Fibroblast of villous mesenchyme (primary cell): Measurements from ENCODE around the gene SUN2. TPM values are rescaled to one million over a fixed set of nuclear protein-coding genes. Genes with fewer than 3 reads are reported as not detected.

ENCODE experiments used
- DNase-seq: peaks from one replicate; pipeline ENCODE4 v3.0.0-alpha.2; 2010; ENCODE audit warnings: low read depth
- H3K4me3 ChIP-seq: 2 replicates; pipeline ENCODE4 v1.5.1; 2011; ENCODE audit warnings: low read depth, mild to moderate bottlenecking, low read length
- total RNA-seq: library from RNA; depleted of rRNA; stranded (reverse); fragments of >200 nt; gene quantifications from 2 replicates; pipeline ENCODE4 v1.2.3, GENCODE V29; 2012
- TF ChIP-seq, protein P1 (sequence below): IDR thresholded peaks from 2 replicates; pipeline ENCODE4 v1.5.1; 2012; ENCODE audit warnings: low read depth, mild to moderate bottlenecking, low read length; ENCODE audit not compliant: insufficient read depth

The SUN2 gene
- total RNA-seq, 1 donor = 64.3 TPM

DNA sequence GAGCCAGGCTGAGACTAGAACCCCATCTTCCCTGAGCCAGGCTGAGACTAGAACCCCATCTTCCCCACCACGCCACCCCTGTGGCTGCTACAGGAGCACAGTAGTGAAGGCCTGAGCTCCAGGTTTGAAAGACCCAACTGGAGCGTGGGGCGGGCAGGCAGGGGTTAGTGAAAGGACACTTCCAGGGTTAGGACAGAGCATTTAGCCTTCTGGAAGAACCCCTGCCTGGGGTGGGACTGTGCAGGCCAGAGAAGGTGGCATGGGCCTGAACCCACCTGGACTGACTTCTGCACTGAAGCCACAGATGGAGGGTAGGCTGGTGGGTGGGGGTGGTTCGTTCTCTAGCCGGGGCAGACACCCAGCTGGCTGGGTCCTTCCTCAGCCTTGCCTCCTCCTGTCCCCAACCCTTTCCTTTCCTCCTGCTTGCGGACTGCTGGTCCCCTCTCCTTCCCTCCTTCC lies 24.1 kb downstream of the SUN2 start:
- TF ChIP-seq, protein P1, sequence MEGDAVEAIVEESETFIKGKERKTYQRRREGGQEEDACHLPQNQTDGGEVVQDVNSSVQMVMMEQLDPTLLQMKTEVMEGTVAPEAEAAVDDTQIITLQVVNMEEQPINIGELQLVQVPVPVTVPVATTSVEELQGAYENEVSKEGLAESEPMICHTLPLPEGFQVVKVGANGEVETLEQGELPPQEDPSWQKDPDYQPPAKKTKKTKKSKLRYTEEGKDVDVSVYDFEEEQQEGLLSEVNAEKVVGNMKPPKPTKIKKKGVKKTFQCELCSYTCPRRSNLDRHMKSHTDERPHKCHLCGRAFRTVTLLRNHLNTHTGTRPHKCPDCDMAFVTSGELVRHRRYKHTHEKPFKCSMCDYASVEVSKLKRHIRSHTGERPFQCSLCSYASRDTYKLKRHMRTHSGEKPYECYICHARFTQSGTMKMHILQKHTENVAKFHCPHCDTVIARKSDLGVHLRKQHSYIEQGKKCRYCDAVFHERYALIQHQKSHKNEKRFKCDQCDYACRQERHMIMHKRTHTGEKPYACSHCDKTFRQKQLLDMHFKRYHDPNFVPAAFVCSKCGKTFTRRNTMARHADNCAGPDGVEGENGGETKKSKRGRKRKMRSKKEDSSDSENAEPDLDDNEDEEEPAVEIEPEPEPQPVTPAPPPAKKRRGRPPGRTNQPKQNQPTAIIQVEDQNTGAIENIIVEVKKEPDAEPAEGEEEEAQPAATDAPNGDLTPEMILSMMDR = no peak
- no peak for DNase-seq

DNA sequence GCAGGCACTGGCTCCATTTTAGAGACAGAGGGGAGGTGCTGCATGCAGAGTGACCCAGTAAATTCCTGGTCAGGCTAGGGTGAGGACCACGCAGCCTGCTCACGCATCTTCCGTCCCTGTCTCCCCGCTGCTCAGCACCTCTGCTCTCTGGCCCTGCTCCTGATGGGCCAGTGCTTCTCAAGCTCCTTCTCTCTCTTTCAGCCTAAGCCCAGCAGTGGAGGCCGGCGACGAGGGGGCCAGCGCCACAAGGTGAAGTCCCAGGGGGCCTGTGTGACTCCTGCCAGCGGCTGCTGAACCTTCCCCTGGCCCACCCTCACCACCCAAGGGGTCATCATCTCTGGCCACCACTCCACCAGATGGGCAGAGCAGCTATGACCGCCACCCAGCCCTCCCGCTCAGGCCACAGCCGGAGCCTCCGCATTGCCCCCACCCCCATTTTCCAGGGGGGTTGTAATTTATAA lies 25.4 kb downstream of the SUN2 start:
- no peak overlapping the region for H3K4me3 ChIP-seq
- no peak for DNase-seq
- TF ChIP-seq, protein P1 = no peak

More for the DNA sequence above, 24.1 kb downstream of the SUN2 start:
- H3K4me3 ChIP-seq = no peak overlapping the region

DNA sequence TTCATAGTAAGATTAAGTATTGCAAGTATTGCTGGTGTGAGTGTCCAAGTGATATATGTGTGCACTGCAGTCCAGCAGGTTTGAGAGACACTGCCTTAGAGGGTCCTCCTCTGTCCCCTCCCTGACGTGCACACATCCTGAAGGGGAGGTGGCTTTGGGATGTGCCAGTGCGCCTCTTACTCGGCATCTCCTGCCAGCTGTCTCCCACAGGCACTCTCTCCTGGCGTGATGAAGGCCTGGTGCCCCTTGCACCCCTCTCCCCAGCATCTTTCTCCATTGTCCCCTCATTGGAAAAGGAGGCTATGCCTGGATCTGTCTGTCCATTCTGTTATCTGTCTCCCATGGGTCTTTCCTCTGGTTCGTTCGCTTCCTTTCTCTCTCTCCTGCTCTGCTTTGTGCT lies 25.9 kb downstream of the SUN2 start:
- no peak overlapping the region for H3K4me3 ChIP-seq
- DNase-seq = no peak
- TF ChIP-seq, protein P1 = no peak

DNA sequence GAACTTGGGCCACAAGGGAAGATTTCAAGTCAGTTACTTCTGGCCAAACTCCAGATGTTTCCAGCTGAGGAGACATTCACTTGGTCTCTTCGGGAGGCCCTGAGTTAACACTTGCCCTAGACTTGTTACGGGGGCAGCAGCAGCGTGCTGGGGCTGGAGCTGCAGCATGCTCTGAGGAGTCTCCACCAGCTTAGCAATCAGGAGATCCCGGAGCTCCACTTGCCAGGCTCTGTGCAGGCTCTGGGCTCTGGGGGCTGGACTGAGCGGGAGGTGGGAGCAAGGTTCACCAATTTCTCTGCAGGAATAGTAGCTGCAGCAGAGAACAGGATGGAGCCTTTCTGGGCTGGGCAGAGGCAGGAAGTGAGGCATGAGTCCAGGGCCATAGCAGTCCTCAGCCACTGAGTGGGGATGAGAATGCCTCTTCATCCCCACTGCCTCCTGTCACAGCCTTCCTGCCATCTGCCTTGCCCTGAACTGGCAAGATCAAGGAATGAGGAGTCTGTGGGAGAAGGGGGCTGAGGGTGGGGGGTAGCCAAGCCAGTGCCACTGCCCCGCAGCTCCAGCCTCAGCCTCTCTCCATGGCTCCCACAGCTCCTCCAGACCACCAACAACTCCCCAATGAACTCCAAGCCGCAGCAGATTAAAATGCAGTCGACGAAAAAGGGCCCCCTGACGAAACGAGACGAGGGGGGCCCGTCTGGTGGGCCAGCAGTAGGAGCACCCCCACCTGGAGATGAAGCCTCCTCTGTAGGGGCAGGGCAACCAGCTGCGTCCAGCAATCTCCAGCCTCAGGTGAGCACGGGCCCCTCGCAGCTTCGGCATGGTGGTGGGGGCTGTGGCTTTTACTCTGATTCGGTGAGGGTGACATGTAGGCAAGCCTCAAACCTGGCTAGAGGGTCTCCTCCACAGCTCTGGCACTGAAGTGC lies 26.7 kb downstream of the SUN2 start:
- no peak for DNase-seq
- TF ChIP-seq, protein P1 = no peak
- H3K4me3 ChIP-seq = no peak overlapping the region

DNA sequence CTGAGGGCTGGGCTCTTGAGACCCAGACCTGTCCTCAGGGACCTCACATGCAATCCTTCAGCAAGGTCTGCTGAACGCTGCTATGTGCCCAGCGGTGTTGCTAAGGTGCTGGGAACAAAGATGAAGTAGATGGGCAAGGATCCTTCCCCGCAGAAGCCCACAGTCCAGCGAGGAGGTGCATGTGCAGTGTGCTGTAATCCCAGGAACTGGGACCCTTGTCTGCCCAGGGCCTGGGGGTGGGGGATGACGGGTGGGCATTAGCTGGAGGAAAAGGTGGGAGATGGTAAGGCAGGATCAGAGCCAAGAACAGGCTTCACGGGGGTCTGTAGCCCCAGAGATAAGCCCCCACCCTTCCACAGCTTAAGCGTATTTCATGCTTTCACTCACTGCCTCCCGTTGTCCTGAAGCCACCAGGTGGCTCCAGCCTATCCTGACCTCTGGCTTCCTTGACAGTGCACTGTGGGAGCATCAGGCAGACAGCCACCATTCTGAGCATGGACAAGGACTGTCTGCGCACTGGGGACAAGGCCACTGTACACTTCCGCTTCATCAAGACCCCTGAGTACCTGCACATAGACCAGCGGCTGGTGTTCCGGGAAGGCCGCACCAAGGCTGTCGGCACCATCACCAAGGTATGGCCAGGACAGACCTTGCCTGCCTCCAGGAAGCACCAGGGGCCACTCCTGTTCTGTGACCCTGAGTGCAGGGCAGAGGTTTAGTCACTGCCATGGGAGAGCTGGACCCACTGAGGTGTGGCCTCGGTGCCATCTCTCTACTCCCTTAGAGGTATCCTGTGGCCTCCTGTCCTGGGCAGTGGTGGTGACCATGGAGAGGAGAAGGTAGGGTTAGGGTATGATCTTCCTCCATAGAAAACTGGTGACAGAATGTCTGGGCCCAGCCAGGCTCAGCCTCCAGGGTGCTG lies 28.0 kb downstream of the SUN2 start:
- no peak overlapping the region for H3K4me3 ChIP-seq
- TF ChIP-seq, protein P1 = no peak
- DNase-seq = no peak

DNA sequence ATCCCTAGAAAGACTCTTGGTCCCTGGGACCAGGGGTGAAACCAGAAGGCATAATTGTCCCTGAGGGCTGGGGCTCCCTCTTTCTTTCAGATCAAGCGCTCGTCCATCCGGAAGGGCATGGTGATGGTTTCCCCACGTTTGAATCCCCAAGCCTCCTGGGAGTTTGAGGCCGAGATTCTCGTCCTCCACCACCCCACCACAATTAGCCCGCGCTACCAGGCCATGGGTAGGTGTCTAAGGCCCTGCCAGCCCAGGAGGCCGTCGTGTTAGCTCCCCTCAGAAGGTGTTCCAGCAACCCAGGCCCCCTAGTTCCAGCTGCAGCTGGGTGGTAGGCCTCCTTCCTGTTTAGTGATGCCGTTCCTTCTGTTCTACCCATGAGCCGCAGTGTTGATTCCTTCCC lies 28.7 kb downstream of the SUN2 start:
- TF ChIP-seq, protein P1 = no peak
- no peak for DNase-seq
- no peak overlapping the region for H3K4me3 ChIP-seq
